HG03469 (cell line): ENCODE measurements around the gene ZNF524.

Experiments
- ATAC-seq: cut with Tn5 transposase; IDR thresholded peaks from one replicate; pipeline ENCODE4 v1.9.1; 2021; ENCODE audit warnings: mild to moderate bottlenecking, moderate library complexity, moderate number of reproducible peaks; ENCODE audit not compliant: unreplicated experiment

Gene ZNF524

GRCh38 chr19:55619286-55619685 is 19.2 kb downstream of the ZNF524 start:
- no peak for ATAC-seq

GRCh38 chr19:55620410-55621204 is 20.5 kb downstream of the ZNF524 start:
- no peak for ATAC-seq

DNA sequence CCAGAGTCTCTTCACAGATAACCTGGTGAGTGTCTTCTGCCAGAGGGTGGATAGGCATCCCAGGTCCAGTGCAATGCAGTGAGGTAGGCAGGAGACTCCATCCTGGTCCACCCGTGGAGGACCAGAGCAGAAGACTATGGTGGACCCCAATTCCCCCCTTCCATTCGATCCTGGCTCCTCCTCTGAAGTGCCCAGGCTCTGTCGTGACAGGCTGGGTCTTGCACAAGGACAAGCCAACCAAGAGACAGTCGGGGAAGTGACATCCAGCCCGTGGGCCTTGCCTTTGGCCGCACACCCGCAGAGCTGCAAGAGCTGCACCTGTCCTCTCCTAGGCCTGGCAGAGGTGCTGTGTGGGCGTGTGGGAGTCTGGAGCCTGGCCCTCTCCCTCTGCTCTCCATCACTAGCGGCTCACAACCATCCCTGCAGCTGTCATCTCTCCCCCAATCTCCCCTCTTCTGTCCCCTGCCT is 21.2 kb downstream of the ZNF524 start:
- no peak for ATAC-seq

DNA sequence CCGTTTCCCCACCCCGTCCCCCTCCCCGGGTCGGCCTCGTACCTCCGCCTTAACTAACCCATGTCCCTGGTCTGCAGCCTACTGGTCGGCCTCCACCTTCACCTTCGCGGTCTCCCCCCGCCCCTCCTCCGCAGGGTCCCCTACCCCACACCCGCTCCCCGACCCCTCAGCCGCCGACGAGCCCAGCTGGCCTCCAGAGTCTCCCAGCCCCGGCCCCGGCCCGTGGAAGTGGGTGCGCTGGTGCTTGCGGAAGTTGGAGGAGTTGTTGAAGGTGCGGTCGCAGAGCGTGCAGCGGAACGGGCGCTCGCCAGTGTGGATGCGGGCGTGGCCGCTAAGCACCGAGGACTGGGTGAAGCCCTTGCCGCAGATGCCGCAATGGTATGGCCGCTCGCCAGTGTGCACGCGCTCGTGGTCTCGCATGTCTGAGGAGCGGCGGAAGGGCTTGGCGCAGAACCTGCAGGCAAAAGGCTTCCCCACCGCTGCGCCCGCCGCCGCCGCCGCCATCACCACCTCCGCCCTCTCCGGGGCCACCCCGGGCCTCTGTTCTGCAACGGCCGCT is 21.7 kb downstream of the ZNF524 start:
- ATAC-seq, result no peak

GRCh38 chr19:55622242-55622969 is 22.3 kb downstream of the ZNF524 start:
- ATAC-seq, result no peak

DNA sequence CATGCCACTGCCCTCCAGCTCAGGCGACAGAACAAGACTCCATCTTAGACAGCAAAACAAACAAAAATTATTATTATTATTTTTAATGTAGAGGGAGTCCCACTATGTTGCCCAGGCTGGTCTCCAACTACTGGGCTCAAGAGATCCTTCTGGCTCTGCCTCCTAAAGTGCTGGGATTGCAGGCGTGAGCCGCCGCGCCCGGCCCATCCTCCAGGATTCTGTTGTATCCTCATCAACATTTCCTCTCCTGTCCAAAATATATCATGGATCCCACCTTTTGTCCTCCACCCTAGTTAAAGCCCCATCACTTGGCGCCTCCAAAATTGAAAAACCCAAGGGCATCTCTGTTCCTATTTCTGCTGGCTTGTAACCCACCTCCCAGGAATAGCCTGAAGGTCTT is 23.0 kb downstream of the ZNF524 start:
- ATAC-seq, result no peak

DNA sequence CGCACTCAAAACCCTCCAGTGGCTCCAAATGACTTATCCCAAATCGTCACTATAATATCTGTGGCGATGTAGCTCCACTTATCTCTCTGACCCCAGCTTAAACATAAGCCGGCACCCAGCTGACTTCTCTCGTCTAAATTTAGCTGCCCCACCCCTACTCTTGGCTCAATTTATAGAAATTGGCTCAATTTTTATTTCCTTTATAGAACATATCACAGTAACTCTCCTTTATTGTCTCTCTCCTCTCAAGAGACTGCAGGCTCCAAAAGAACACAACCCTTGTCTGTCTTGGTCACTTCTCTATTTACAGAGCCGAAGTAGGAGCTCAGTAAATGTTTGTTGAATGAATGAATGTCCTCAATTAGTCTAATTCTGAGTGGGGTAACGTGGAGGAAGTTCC is 23.5 kb downstream of the ZNF524 start:
- ATAC-seq, result no peak

DNA sequence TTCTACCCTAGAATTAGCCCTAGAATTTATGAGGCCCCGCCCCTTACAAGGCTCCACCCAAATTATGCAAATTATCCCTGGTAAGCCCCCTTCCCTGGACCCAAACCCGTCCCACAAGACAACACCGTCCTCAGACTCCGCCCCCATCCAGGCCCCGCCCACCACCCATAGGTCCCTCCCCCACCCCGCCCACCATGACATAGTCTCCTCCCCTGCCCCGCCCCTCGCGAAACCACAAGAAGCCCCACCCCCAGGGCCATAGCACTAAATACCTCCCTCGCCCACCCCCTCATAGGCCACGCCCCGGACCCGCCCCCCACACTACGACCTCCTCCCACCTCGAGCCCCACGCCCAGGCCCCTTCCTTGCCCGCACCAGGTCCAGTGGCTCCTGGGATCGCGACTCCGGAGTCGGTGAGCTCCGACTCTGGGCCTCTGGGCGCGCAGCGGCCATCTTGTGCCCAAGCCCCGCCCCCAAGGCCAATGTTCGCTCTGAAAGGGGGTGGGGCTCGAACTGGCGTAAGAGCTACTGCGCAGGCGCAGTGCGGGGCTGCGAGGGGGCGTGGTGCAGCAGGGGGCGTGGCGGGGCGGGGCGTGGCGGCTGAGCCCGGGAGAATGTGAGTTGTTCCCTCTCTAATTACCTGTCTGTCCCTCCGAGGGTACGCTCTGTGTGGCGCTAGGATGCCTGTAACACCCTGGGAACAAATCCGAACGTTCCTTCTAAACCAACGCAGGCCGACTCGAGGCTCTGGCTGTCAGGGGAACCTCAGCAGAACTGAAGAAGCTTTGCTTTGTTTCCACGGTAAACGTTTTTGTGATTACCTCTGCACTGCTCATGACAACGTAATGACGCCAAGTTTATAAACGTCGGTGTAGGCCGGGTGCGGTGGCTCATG is 24.3 kb downstream of the ZNF524 start, which contains the start of gene ZNF784:
Gene ZNF784, minus strand, starts transcription at position 458 of the 895 bp plus-strand sequence. Its CDS starts 5 bp downstream, at position 453.
- ATAC-seq, result no peak

- no peak for ATAC-seq
Observed at GRCh38 chr19:55625004-55625326, 24.9 kb downstream of the ZNF524 start.

GRCh38 chr19:55626350-55626749 is 26.3 kb downstream of the ZNF524 start:
- no peak for ATAC-seq

DNA sequence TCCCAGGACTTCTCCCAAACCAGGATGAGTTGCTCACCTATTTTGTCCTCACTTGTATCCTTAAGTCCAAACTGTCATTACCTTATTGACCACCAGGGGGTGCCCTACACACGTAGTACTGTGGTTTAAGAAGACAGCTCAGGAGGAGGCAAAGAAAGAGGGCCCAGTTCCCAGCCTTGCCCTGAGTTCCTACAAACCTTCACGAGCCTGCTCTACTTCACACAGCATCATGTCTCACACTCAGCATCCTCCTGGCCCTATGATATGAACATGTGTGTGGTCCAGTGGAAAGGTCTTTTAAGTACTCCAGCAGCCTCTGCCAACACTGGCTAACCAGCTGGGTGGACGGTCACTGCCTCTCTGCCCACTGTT is 32.4 kb downstream of the ZNF524 start:
- ATAC-seq, result no peak

GRCh38 chr19:55633861-55634260 is 33.8 kb downstream of the ZNF524 start:
- no peak for ATAC-seq

DNA sequence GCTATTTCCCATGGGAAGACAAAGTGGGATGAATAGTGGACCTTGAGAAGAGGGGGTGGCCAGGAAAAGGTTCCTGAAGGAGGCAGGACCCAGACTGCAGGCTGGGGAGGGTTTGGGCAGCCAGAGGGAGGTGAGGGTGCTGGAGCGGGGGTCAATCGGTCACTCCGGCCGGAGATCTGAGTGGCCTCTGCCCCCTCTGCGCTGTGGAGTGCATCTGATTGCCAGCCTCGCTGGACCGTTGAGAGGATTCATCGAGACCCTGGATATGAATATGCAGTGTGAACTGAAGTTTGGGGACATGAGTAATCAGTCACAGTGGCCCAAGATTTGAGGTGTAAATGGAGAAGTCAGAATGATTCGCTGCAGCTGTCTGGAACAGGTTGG is 35.2 kb downstream of the ZNF524 start:
- no peak for ATAC-seq

DNA sequence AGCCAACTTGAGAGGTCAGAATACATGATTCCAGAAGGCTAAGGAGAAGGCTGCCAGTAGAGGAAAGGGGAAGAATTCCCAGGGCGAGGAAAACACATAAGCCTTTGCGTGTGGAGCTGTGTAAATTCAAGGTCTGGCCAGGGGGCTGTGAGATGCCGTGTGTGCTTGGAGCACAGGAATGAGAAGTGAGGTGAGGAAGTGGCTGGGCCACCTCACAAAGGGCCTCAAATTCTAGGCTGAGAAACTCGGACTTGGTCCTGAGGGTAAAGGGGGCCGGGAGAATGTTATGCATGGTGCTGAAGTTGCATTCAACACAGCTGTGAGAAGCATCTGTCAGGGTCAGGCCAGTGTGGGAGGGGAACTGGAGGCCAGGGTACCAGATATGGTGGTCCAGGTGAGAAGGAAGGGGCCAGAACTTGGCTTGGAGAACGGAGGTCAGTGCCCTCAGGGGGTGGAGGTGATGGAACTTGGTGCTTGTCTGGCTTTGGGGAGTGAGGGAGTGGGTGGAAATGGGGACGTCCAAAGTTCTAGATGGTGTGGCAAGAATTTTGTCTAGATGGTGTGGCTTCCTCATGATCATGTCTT is 35.9 kb downstream of the ZNF524 start:
- ATAC-seq, result no peak

GRCh38 chr19:55636723-55637122 is 36.6 kb downstream of the ZNF524 start:
- ATAC-seq, result no peak

- no peak for ATAC-seq
Observed at GRCh38 chr19:55637534-55637933, 37.4 kb downstream of the ZNF524 start.

DNA sequence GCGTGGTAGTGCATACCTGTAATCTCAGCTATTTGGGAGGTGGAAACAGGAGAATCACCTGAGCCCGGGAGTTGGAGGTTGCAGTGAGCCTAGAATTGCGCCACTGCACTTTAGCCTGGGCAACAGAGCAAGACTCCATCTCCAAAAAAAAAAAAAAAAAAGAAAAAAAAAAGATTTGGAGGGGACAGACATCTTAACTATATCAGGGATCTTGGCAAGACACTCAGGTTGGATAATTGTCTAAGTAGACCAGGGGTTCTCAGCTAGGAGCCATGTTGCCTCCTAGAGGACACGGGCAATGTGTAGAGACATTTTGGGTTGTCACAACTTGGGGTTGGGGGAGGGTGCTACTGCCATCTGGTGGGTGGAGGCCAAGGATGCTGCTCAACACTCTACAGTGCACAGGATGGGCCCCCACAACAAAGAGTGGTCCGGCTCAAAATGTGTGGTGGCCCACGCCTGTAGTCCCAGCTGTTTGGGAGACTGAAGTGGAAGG is 38.8 kb downstream of the ZNF524 start:
- no peak for ATAC-seq

GRCh38 chr19:55640043-55640576 is 40.0 kb downstream of the ZNF524 start:
- no peak for ATAC-seq

DNA sequence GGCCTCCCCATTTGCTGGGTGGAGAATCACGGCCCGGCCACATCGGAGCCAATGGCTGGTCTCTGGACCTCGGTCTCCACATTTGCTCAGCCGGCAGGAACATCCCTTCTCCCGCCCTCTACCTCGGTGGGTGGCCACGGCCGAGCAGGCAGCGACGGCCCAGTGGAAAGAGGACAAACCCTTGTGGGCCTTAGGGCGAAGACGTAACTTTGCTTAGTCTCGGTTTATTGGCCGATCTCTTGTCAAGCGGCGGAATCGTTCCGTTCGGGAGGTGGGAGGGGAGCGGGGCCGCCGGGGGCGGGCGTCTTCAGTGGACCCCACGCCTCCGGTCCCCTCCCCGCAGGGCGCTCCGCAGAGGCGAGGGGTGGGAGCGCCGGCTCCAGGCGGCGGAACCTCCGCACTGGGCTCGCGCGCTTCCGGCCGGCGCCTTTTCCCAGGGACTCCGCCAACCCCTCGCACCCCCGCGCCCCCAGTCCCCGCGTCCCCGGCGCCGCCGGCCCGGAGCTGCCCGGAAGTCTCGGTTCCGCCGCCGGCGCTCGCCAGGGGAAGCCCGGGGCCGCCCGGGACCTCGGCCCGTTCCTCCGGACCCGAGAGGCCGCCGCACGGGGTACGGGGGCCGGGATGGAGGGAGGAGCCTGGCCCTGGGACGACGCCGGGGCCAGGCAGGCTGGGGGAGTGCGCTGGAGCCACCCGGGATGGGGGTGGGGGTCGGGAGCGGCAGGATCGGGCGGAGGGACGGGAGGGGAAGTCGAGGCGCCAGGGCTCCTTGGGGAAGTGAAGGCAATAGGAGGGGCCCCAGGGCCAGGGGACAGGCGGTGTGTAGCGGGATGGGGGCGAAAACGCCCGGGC is 40.7 kb downstream of the ZNF524 start, which contains the start of gene ZNF580:
Gene ZNF580, plus strand, starts transcription at position 426 of the 849 bp plus-strand sequence. CDS start 1,507 bp downstream, outside the sequence.
- no peak for ATAC-seq
